HG02981 (cell line): ENCODE results near the gene TFPI2.

Source experiments
- ATAC-seq: cut with Tn5 transposase; IDR thresholded peaks from one replicate; pipeline ENCODE4 v1.9.1; 2021; ENCODE audit warnings: mild to moderate bottlenecking, moderate library complexity; ENCODE audit not compliant: unreplicated experiment

TFPI2 gene

GRCh38 chr7:93860261-93860660, 30.3 kb downstream of the TFPI2 start:
- ATAC-seq, result no peak

GRCh38 chr7:93858857-93859256, 31.7 kb downstream of the TFPI2 start:
- ATAC-seq, result no peak

GRCh38 chr7:93856323-93856722, 34.2 kb downstream of the TFPI2 start:
- no peak for ATAC-seq

GRCh38 chr7:93855797-93856196, 34.8 kb downstream of the TFPI2 start:
- ATAC-seq, result no peak

- ATAC-seq, result no peak
Observed at GRCh38 chr7:93854480-93854879, 36.1 kb downstream of the TFPI2 start.

- ATAC-seq, result no peak
Observed at GRCh38 chr7:93851536-93851935, 39.0 kb downstream of the TFPI2 start.

- ATAC-seq, result no peak
Observed at GRCh38 chr7:93843260-93843659, 47.3 kb downstream of the TFPI2 start.

- no peak for ATAC-seq
Observed at GRCh38 chr7:93838966-93839365, 51.6 kb downstream of the TFPI2 start.

GRCh38 chr7:93837245-93837644, 53.3 kb downstream of the TFPI2 start:
- no peak for ATAC-seq

GRCh38 chr7:93836116-93836515, 54.4 kb downstream of the TFPI2 start:
- ATAC-seq, result no peak

- ATAC-seq, result no peak
Observed at GRCh38 chr7:93835702-93836101, 54.9 kb downstream of the TFPI2 start.
